C4-2B (cell line): ENCODE data around the gene GDPD3.

Source experiments
- H3K27ac ChIP-seq: fragments of 450-650 bp; 2 replicates; pipeline ENCODE4 v1.5.1; 2017
- ZFX ChIP-seq: fragments of 450-650 bp; IDR thresholded peaks from 2 replicates; pipeline ENCODE4 v1.6.1; 2017
- TF ChIP-seq, protein P1 (sequence below): fragments of 450-650 bp; conservative IDR thresholded peaks from 2 replicates; pipeline ENCODE4 v1.5.1; 2017; ENCODE audit warnings: mild to moderate bottlenecking

The GDPD3 gene

GRCh38 chr16:30078744-30079143 lies 34.6 kb downstream of the GDPD3 start:
- H3K27ac ChIP-seq, result no peak overlapping the region
- TF ChIP-seq, protein P1, sequence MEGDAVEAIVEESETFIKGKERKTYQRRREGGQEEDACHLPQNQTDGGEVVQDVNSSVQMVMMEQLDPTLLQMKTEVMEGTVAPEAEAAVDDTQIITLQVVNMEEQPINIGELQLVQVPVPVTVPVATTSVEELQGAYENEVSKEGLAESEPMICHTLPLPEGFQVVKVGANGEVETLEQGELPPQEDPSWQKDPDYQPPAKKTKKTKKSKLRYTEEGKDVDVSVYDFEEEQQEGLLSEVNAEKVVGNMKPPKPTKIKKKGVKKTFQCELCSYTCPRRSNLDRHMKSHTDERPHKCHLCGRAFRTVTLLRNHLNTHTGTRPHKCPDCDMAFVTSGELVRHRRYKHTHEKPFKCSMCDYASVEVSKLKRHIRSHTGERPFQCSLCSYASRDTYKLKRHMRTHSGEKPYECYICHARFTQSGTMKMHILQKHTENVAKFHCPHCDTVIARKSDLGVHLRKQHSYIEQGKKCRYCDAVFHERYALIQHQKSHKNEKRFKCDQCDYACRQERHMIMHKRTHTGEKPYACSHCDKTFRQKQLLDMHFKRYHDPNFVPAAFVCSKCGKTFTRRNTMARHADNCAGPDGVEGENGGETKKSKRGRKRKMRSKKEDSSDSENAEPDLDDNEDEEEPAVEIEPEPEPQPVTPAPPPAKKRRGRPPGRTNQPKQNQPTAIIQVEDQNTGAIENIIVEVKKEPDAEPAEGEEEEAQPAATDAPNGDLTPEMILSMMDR, result no peak
- no peak for TF ChIP-seq ZFX

GRCh38 chr16:30077656-30078055 lies 35.7 kb downstream of the GDPD3 start:
- H3K27ac ChIP-seq, result no peak overlapping the region
- TF ChIP-seq, protein P1, result no peak

GRCh38 chr16:30076276-30076791 lies 37.0 kb downstream of the GDPD3 start:
- 0 out of 2 replicates have a peak, but pooled peaks have one; percentile 27 for TF ChIP-seq ZFX
- TF ChIP-seq, protein P1, result no peak
- peak overlapping the region; percentile 92 for H3K27ac ChIP-seq

- peak within 1 kb of the TSS; percentile 92 for H3K27ac ChIP-seq
- TF ChIP-seq ZFX, result no peak
- TF ChIP-seq, protein P1, result no peak
Observed at GRCh38 chr16:30075503-30076275, 37.6 kb downstream of the GDPD3 start, which contains the start of gene PPP4C. Gene PPP4C, plus strand, starts transcription at chr16:30075994. Its CDS starts 384 bp downstream, at chr16:30076378.

DNA sequence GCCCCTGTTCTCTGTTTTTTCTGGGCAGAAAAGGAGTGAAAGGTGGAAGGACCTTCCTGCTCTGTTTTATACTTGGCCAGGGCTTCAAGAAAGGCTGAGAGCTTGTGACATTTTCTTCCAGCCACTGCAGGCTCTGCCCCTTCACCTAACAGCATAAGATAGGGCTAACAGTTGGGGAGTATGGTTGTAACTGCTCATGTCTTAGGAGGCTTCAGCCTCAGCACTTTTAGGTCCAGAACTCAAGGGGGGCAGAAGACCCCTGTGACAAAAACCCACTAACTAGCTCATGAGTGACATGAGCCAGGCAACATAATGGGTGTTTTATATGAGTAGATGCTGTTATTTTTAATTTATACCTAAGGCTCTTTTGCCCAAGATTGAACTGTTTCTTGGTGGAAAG lies 42.8 kb downstream of the GDPD3 start:
- TF ChIP-seq, protein P1, result no peak
- no peak for TF ChIP-seq ZFX
- H3K27ac ChIP-seq, result no peak overlapping the region

- no peak overlapping the region for H3K27ac ChIP-seq
- TF ChIP-seq, protein P1, result no peak
- no peak for TF ChIP-seq ZFX
Observed at GRCh38 chr16:30069611-30070462, 43.5 kb downstream of the GDPD3 start.
